Skeletal muscle cell (primary cell): ENCODE data around the gene LRTM2.
A peak's percentile ranks its signal among the peaks of the same experiment; 100 is the strongest.

Experiments
- DNase-seq: peaks from one replicate; pipeline ENCODE4 v3.0.0-alpha.2; 2010; ENCODE audit warnings: low read depth
- H3K4me3 ChIP-seq: 2 replicates; pipeline ENCODE4 v1.5.1; 2011; ENCODE audit warnings: low read depth, mild to moderate bottlenecking, control low read depth, low read length, moderate library complexity

Gene LRTM2

DNA sequence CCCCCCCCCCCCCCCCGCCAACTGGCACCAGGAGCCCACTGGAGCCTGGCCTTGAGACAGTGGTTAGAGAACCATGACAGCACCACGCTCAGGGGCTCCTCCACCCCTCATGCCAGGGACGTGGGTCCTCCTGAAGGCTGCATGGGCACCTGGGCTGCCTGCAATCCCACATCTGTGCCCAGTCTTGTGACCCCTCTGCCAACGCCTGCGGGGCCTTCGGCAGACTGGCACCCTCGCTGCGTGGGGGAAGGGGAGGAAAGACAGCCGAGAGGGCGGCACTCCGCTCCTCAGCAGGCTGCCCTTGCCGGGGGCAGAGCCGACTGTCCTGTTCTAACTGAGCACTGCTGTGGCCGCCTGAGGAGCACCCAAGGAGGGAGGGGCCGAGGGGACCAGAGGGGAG, 6.0 kb downstream of the LRTM2 start:
- no peak overlapping the region for H3K4me3 ChIP-seq
- no peak for DNase-seq

DNA sequence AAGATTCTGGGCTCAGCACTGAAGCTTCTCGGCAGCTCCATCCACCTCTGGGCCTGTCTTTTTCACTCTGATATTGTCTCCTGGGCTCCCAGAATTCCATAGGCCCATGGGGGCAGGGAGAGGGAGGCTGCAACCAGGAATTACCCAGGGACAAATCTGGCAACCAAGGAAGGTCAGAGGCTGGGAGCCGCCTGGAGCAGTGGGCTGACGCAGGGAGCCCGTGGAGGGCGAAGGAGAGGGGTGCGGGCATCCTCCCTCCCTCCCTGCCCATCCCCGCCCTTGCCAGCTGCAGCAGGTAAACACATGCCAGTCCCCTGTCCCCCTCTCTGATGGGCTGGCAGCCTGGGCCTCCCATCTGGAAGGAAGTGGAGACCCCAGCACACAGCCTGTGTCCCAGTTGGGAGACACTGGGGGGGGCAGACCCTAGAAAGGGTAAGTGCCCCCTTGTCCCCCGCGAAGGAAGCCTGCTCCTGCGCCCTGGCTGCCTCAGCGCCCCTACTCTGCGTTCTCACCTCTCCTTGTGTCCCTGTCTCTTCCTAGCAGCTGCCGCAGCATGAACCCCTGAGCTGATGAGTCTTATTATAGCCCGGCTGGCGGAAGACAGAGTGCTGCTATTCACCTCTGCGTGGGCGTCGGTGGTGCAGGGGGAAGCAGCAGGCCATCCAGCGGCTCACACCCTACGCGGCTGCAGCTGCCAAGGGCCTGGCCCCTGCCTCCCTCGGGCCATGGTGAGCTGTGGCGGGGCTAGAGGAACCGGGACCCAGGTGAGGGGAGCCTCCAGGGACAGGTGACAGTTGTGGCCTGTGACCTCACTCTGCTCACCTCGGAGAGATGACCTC, 6.7 kb downstream of the LRTM2 start:
- no peak for DNase-seq
- H3K4me3 ChIP-seq = no peak overlapping the region

DNA sequence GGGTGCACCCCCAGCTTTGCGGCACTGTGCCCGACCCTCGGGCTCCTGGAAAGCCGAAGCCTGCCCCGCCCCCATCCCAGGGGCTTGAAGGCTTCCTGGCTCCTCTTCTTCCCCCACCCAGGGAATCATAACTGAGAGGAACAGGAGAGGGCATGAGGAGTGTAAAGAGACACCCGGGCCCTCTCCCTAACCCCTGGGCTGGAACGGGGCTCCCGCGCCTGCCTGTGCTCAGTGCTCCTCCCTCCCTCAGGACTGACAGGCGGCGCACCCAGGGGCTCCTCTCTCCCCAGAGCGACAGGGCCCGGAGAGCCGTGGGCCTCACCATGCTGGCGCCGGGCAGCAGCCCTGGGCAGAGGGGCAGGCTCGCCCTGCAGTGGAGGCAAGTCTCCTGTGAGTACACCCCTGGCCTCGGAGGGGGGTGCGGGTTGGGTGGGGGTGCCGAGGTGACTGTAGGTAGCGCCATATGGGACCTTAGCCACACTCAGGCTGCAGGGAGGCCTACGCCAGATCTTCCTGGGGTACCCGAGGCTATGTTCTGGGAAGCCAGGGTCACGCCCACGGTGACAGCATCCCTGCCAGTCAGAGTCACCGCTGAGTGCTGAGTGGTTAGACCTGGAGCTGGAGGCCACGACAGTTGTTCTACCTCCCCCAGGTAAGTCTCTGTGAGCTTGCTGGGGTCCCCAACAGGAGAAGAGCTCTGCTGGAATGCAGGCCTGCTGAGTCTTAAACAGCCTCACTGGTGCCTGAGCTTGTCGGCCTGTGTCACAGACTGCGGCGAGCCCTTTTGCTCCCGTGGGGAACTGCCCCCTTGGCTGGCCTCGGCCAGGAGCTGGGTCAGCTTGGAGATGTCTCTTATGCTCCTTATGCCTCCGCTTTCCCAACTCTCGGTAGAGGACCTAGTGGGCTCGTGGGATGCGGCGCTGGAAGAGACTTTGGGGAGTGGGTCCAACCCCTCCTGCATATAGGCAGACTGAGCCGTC, 7.8 kb downstream of the LRTM2 start:
- H3K4me3 ChIP-seq = no peak overlapping the region
- DNase-seq = no peak

DNA sequence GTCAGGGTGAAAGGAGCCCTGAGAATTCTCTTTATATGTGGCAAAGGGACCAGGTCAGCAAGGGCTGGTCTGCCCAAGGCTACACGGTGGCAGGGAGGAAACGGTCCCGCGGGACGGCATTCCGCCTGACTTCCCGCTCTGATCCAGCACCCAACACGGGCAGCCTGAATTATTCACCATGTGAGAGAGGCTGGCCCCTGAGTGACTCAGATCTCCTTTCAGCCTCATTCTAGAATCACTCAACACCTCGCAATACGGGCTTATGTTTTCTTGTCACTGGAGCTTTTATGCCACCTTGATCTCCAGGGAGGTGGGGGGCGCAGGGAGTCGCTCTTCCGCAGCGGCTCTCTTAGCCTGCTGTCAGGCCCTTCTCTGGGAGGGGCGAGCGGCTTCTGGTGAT, 8.5 kb downstream of the LRTM2 start:
- no peak overlapping the region for H3K4me3 ChIP-seq
- no peak for DNase-seq

DNA sequence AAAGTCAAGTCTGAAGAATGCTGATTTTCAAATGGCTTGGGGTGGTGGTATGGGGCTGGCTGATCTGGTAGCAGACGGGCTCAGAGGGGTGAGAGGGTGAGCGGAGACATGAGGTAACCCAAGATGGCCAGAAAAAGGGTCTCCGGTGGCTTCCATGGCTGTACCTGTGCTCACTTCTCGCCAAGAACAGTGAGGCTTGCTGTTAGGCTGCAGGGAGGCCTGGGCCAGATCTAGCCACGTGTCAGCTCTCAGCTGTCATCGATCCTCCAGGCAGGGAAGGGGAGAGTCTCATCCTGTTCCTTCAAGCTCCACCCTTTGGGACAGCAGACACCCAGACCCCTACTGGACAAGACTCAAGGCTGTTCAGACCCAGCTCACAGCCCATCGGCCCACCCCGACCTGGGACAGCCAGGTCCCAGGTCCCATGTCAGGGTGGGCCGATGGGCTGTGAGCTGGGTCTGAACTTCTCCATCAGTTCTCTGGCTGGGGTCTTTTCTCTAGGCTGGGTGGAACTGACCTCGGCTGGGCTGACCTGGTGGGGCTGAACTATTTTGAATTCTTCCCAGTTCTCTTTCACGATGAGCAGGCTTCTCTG, 9.0 kb downstream of the LRTM2 start:
- no peak for DNase-seq
- H3K4me3 ChIP-seq = no peak overlapping the region

DNA sequence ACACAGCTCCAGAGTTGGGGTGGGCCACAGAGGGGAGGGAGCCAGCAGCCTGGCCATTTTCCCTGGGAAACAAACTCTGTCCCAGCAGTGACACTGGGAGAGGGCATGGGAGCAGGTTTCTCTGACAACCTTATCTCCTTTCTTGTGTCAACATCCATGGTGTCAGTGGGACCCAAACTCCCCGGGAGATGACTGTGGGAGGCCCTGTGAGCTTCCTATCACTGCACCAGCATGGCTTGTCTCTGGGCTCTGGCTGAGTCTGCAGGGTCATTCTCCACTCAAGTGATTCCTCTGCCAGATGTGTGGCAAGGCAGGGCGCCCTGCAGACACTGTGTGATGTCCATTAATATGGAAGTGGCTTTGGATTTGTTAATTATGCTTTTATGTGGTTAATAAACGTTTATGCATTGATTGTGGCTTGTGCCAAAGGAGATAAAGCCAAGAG, 10.1 kb downstream of the LRTM2 start:
- no peak for DNase-seq
- no peak overlapping the region for H3K4me3 ChIP-seq

DNA sequence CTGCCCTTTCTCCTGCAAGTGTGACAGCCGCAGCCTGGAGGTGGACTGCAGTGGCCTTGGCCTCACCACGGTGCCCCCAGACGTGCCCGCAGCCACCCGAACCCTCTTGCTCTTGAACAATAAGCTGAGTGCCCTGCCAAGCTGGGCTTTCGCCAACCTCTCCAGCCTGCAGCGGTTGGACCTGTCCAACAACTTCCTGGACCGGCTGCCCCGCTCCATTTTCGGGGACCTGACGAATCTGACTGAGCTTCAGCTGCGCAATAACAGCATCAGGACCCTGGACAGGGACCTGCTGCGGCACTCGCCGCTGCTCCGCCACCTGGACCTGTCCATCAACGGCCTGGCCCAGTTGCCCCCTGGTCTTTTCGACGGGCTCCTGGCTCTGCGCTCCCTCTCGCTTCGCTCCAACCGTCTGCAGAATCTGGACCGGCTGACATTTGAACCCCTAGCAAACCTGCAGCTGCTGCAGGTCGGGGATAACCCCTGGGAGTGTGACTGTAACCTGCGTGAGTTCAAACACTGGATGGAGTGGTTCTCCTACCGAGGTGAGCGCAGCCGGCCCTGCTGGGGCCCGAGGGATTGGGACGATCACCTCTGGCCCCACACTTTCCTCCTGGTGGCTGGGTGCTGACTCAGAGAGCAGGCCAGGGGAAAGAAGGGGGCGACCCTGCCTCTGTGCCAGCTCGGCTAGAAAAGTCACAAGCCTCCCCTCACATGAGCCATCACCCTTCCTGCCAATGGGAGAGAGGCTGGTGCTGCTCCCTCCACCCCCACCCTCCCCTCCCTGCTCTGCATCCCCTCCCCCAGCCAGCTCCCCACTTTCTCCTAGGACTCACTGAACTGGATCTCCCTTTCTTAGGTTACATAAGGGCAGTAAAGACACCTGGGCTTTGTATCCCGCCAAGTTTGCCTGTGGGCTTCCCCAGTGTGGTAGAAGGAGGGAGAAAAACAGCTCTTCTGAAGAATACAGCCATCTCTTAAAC, 10.9 kb downstream of the LRTM2 start:
- no peak overlapping the region for H3K4me3 ChIP-seq
- DNase-seq = peak; percentile 26

DNA sequence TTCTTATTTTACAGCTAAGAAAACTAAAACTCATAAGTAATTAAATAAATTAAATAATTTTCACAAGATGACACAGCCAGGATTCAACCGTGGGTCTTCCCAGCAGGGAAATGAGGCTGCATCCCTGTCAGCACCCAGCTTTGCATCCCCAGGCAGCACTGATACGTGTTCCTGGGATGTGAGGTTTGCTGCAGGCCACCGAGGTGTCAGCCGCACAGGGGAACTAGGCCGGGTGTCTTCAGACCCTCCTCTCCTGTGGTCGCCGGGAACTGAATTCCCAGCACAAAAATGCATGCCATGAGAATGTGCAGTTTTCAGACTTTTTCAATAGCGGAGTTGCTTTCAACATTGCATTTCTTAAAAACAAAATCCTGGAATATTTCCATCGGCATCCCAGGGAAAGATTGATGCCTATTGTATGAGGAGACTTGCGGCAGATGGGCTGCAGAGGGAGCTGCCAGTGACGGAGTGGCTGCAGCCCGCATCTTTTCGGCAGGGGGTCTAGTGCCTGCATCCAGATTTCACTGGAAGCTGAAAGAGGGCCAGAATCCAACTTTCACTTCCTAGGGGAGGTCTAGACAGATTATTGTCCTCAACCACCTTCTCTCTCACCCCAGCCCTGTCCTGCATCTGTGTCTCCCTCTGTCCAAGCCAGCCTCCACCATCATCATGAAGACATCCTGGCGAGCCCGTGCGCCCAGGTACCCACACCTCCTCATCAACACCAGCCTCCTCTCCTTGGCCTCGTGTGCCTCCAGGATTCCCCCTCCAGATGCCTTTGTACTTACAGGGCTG, 12.6 kb downstream of the LRTM2 start:
- H3K4me3 ChIP-seq = no peak overlapping the region
- no peak for DNase-seq

DNA sequence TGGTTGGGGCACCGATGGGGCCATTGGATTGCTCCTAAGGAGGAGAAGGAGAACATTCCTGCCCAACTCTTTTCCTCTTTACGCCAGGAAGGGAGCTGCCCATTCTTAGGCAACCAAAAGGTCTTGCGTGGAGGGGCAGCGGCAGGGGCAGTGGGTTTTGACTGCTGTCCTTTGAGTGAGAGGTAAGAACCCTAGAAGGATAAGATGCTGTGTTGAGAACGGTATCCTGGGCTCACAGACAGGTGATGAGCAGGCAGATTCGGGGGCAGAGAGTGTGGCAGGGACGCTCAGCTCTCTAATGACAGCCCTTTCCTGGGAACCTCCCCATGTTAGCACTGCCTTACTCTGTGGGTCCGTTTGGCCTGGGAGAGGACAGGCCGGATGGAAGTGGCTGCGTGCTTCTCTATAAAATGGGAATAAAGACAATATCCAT, 13.2 kb downstream of the LRTM2 start:
- H3K4me3 ChIP-seq = no peak overlapping the region
- DNase-seq = no peak

DNA sequence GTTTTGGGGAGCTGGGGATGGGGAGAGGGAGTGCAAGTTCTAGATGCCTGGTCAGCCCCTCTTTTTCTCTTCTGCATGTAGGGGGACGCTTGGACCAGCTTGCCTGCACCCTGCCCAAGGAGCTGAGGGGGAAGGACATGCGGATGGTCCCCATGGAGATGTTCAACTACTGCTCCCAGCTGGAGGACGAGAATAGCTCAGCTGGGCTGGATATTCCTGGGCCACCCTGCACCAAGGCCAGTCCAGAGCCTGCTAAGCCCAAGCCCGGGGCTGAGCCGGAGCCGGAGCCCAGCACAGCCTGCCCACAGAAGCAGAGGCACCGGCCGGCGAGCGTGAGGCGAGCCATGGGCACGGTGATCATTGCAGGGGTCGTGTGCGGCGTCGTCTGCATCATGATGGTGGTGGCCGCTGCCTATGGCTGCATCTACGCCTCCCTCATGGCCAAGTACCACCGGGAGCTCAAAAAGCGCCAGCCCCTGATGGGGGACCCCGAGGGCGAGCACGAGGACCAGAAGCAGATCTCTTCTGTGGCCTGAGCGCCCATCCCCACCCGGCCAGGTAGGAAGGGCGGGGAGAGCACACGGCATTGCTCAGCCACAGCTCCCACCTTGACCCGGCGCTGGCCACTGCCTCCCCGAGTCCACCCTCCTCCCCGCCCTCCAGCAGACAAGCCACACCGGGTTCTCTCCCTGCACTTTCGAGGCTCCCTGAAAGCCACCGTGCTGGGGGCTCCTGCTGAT, 14.0 kb downstream of the LRTM2 start:
- no peak overlapping the region for H3K4me3 ChIP-seq

DNA sequence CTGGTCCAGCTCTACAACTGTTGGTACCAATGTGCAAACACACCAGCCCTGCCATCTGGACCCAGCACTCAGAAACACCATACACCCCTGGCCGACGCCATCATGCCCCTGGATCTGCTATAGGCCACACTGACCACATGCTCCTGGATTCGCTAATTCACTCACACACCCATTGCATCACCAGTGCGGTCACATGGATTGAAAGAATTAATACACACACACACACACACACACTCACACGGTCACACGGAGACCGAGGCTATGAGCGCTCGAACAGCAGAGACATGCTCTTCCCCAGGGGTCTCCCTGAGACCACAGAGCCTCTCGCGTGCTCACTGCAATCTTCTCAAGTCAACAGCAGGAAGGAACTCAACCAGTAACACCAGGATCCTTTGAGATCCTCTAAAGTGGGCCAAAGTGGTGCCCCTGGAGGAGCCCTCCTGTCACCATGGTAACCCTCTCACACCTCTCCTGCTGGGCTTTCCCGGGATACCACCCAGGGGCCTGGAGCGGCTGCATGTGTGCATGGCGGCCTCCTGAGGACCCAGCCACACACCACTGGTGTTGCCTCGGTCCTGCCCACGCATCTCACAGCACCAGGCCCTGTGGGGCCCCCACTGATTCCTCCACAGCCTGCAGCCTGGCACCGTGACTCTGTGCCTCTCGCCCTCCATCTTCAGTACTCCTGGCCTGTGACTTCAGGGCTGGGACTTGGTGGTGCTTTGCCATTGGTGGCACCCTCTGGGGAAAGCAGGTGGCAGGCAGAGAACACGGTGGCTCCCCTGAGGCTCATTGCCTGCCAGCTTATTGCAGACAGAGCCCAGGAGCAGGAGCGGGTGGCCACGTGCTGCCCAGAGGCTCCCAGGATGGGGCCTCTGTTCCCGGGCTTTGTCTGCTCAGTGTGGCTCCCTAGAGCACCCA, 15.1 kb downstream of the LRTM2 start:
- DNase-seq = no peak
- no peak overlapping the region for H3K4me3 ChIP-seq

More for the DNA sequence above, 14.0 kb downstream of the LRTM2 start:
- no peak for DNase-seq

DNA sequence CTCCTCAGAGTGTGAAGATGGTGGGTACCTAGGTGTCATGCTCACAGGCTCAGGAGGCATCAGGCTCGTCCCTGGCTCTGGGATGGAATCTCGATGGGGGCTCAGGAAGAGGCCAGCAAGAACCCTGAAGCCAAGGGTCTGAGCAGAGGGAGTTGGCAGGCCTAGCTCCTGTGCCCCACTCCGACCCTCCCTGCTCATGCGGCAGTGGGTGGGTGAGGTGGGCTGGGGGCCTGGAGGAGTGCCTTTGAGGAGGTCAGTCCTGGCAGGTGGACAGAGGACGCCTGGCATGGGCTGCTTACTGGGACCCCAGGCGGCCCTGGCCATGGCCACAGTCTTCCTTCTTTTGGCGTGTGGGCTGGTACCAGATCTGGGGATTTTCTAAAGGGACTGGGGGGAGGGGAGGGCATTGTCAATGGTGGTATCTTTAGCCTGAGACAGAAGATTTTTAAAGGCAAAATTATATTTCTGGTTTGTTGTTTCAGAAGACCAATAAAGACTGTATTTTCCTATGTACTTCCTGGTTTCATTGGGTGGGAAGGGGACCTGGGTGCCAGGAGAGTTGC, 16.0 kb downstream of the LRTM2 start:
- DNase-seq = no peak
- no peak overlapping the region for H3K4me3 ChIP-seq

DNA sequence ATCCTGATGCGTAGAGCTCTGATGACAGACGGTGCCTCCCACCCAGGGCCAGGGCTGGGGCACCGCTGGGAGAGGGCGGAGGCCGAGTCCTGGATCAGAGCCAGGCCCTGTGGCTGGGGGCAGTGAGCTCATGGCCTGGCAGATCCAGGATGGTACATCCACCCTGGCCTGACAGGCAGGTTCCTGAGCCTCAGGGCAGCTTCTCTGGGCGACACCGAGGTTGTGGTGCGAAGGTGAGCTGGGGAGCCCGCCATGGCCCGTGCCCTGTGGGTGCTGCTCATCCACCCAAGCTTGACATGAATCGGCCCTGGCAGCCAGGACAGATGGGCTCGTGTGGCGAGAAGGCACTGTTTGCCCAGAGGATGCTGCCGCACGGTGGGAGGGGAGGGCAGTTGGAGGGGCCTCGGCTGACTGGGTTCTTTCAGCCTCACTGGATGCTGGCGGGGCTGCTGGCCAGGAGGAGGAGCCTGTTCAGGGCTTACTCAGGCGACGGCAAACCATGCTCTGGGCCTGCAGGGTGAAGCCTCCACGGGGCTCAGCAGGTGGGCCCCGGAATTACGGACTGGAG, 16.6 kb downstream of the LRTM2 start:
- DNase-seq = no peak
- no peak overlapping the region for H3K4me3 ChIP-seq

DNA sequence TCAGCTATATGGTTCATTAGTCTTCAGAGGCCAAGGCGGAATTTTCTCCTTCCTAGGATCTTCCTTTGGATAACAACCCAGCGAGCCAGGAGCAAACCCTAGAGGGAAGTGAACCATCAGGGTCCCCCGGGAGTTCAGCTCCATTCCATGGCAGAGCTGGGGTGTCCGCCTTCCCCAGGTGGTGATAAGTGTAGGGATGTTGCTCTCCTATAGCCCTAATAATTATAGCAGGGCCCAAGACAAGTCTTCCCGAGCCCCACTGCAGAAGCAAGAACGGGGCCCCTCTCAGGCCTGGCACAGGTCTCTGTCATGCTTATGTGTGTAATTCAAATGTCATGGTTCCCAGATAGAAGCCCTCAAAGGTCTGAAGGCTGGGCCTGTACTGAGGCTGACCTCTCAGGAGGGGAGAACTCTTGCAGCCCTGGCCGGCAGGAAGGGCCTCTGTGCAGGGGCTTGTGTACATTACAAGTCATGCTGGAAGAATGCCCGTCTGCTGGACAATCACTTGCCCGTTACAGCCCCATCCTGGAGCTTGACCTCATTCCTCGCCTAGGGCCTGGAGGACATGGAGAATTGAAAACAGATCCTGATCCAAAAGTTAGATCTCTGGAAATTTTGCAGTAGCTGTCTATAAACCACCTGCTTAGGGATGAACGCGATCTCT, 17.3 kb downstream of the LRTM2 start:
- H3K4me3 ChIP-seq = no peak overlapping the region
- DNase-seq = no peak

DNA sequence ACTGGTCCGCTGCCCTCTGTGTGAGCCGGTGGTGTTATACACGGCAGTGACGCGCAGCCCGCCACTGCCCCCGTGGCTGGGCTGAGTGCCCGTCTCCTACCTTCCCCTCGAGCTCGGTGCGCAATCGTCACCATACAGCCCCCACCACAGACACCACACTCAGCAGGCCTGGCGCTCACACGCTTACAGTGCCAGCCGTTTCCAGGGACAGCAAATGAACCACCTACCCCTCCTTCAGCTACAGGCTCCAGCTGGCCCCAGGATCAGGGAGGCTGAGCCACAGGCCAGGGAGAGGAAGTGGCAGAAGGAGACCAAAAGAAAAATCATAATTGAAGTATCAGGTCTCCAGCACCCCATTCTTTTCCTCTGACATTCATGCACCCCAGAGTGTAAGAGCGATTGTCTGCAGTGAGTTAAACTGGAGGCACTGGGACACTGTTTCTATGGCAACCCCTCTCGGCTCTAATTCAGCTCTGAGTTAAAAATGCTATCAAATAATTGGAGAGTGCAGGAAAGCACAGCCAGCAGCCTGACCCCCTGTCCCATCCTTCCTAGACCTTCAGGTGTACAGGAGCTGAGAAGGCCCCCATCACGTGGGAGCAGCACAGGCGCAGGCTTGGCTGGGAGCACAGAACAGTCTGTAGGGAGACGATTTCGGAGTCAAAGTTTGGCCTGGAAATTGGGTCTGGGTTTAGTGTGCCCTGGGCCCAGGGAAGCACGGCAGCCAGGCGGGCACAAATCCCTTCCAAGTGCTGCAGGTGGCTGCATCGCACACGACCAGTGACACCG, 18.0 kb downstream of the LRTM2 start:
- no peak for DNase-seq
- H3K4me3 ChIP-seq = no peak overlapping the region
